Calu3 (cell line): ENCODE results near the gene GMCL2. TPM values are rescaled to one million over a fixed set of nuclear protein-coding genes. Genes with fewer than 3 reads are reported as not detected.
A peak's percentile ranks its signal among the peaks of the same experiment; 100 is the strongest.

Experiments
- BruUV-seq: library from RNA; stranded (reverse); fragments of 400-500 nt; replicated peaks from 2 replicates; lab custom pipeline; 2021; lab: Mats Ljungman, UMichigan
- CTCF ChIA-PET: fragments of 300-600 bp; sonication (Branson Sonifier 250); formaldehyde crosslinking; loops from one replicate; lab custom pipeline; 2022; ENCODE audit warnings: antibody characterized with exemption; lab: Charles Lee
- DNase-seq: peaks from one replicate; pipeline ENCODE4 v3.0.0; 2022
- H3K27ac Mint-ChIP-seq: one replicate; pipeline ENCODE4 v1.8.0; 2022; ENCODE audit warnings: mixed read lengths; ENCODE audit not compliant: unreplicated experiment
- H3K27me3 Mint-ChIP-seq: one replicate; pipeline ENCODE4 v1.8.0; 2022; ENCODE audit warnings: mixed read lengths; ENCODE audit not compliant: unreplicated experiment
- H3K36me3 Mint-ChIP-seq: one replicate; pipeline ENCODE4 v1.8.0; 2022; ENCODE audit warnings: mild to moderate bottlenecking, moderate library complexity, mixed read lengths; ENCODE audit not compliant: insufficient read depth, unreplicated experiment
- H3K4me1 Mint-ChIP-seq: one replicate; pipeline ENCODE4 v1.8.0; 2022; ENCODE audit warnings: mild to moderate bottlenecking, low read depth, mixed read lengths; ENCODE audit not compliant: unreplicated experiment
- H3K4me3 Mint-ChIP-seq: one replicate; pipeline ENCODE4 v1.8.0; 2022; ENCODE audit warnings: mild to moderate bottlenecking, low read depth, moderate library complexity, mixed read lengths; ENCODE audit not compliant: unreplicated experiment
- H3K9me3 Mint-ChIP-seq: one replicate; pipeline ENCODE4 v1.8.0; 2022; ENCODE audit warnings: low read depth, mixed read lengths; ENCODE audit not compliant: unreplicated experiment
- CTCF ChIP-seq: fragments of 200-600 bp; IDR thresholded peaks from one replicate; pipeline ENCODE4 v1.8.0; 2022; ENCODE audit warnings: antibody characterized with exemption; ENCODE audit not compliant: unreplicated experiment
- intact Hi-C: fragments of 100-400 bp; cut with micrococcal nuclease; formaldehyde crosslinking; loops from one replicate; pipeline ENCODE4 v1.10.0; 2022; ENCODE audit not compliant: unreplicated experiment
- total RNA-seq: library from RNA; stranded (reverse); gene quantifications from 2 replicates; pipeline ENCODE4 v1.2.3, GENCODE V29; 2022

Gene GMCL2
- total RNA-seq, 1 experiment from 2014 or later: not detected

- Mint-ChIP-seq H3K27ac (peak within 1 kb of the TSS; percentile 99), H3K27me3 (peaks cover 12% of the 10 kb centered on the region), H3K4me1 (peaks cover 32% of the 10 kb centered on the region), H3K9me3 (no peaks in the 10 kb centered on the region), H3K4me3 (peak within 1 kb of the TSS; percentile 85), H3K36me3 (peaks cover 65% of the 10 kb centered on the region)
- CTCF ChIA-PET: interaction anchor here (0.6 to 0.7 kb wide), 2 partner anchors 89 to 129 kb away, joined by 3 to 7 read pairs; no protein-coding TSS in a partner anchor
- peak; percentile 97 for DNase-seq
- intact Hi-C loops: no loop called here
- TF ChIP-seq CTCF: no peak
- BruUV-seq: TSS peak; percentile 6
These were observed 17.2 kb upstream of the GMCL2 start, which contains the start of gene HNRNPAB for GRCh38 chr5:178204182-178204934. HNRNPAB (plus strand) TSS chr5:178204533; CDS start chr5:178204838, 305 bp downstream.

- CTCF ChIA-PET: interaction anchor here (0.6 kb wide), 1 partner anchor 88 kb away, joined by 7 read pairs; no protein-coding TSS in a partner anchor
- Mint-ChIP-seq H3K27ac (peak overlapping the region; percentile 99), H3K27me3 (peaks cover 12% of the 10 kb centered on the region)
These were observed 16.6 kb upstream of the GMCL2 start for GRCh38 chr5:178203670-178204181.

GRCh38 chr5:178202541-178202940 is 15.4 kb upstream of the GMCL2 start:
- Mint-ChIP-seq H3K4me1 (peaks cover 20% of the 10 kb centered on the region), H3K27ac (peak overlapping the region; percentile 54), H3K27me3 (peaks cover 12% of the 10 kb centered on the region), H3K4me3 (peak overlapping the region; percentile 41), H3K9me3 (no peaks in the 10 kb centered on the region), H3K36me3 (peaks cover 48% of the 10 kb centered on the region)
- no peak for TF ChIP-seq CTCF
- no TSS peak for BruUV-seq
- no peak for DNase-seq
- CTCF ChIA-PET: no interaction called here
- intact Hi-C loops: no loop called here

More at GRCh38 chr5:178203670-178204181, 16.6 kb upstream of the GMCL2 start:
- Mint-ChIP-seq H3K4me3 (peak overlapping the region; percentile 85), H3K36me3 (peaks cover 59% of the 10 kb centered on the region), H3K4me1 (peaks cover 32% of the 10 kb centered on the region), H3K9me3 (no peaks in the 10 kb centered on the region)
- intact Hi-C loops: no loop called here
- TF ChIP-seq CTCF: no peak
- DNase-seq: no peak
- TSS peak; percentile 95 for BruUV-seq

GRCh38 chr5:178201927-178202235 is 14.7 kb upstream of the GMCL2 start:
- Mint-ChIP-seq H3K36me3 (peaks cover 41% of the 10 kb centered on the region), H3K9me3 (no peaks in the 10 kb centered on the region), H3K27ac (no peak overlapping the region), H3K4me1 (peaks cover 14% of the 10 kb centered on the region), H3K4me3 (no peak overlapping the region), H3K27me3 (peaks cover 12% of the 10 kb centered on the region)
- intact Hi-C loops: no loop called here
- BruUV-seq: no TSS peak
- no peak for DNase-seq
- CTCF ChIA-PET: no interaction called here
- TF ChIP-seq CTCF: no peak
